Fibroblast of the aortic adventitia (primary cell): Measurements from ENCODE around the gene CTPS1. TPM values are rescaled to one million over a fixed set of nuclear protein-coding genes. Genes with fewer than 3 reads are reported as not detected.

ENCODE experiments used
- DNase-seq: peaks from one replicate; pipeline ENCODE4 v3.0.0-alpha.2; 2010; ENCODE audit warnings: low read depth
- H3K4me3 ChIP-seq: 2 replicates; pipeline ENCODE4 v1.5.1; 2011; ENCODE audit warnings: low read depth, mild to moderate bottlenecking, control low read depth, low read length, moderate library complexity
- small RNA-seq: library from RNA; depleted of rRNA; stranded (forward); fragments of <200 nt; gene quantifications from one replicate; pipeline ENCODE3, GENCODE V24; 2012
- total RNA-seq: library from RNA; depleted of rRNA; stranded (reverse); fragments of >200 nt; gene quantifications from 2 replicates; pipeline ENCODE4 v1.2.3, GENCODE V29; 2012; ENCODE audit warnings: low replicate concordance
- TF ChIP-seq, protein P1 (sequence below): IDR thresholded peaks from 2 replicates; pipeline ENCODE4 v1.5.1; 2011; ENCODE audit warnings: mild to moderate bottlenecking, low read length, control low read depth, inconsistent platforms; ENCODE audit not compliant: insufficient read depth

Gene CTPS1
- total RNA-seq, 1 donor: 22.9 TPM

DNA sequence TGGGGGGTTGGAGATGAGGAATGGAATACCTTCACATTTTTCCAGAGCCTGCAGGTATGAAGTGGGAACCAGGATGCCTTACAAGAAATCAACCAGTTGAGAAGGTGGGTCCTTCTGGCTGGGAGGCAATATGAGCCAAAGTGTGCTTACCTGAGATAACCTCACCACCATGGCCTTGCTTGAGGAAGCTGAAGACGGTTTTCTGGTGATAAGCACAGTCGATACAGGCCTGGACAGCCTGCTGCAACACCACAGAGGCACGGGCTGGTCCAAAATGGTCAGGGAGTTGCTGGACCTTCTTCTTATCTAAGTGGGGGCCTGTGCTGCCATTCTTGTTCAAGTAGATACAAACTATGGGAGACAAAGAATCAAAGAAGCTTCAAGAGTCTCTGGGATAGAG lies 69.0 kb downstream of the CTPS1 start:
- no peak for DNase-seq
- no peak overlapping the region for H3K4me3 ChIP-seq
- TF ChIP-seq, protein P1, sequence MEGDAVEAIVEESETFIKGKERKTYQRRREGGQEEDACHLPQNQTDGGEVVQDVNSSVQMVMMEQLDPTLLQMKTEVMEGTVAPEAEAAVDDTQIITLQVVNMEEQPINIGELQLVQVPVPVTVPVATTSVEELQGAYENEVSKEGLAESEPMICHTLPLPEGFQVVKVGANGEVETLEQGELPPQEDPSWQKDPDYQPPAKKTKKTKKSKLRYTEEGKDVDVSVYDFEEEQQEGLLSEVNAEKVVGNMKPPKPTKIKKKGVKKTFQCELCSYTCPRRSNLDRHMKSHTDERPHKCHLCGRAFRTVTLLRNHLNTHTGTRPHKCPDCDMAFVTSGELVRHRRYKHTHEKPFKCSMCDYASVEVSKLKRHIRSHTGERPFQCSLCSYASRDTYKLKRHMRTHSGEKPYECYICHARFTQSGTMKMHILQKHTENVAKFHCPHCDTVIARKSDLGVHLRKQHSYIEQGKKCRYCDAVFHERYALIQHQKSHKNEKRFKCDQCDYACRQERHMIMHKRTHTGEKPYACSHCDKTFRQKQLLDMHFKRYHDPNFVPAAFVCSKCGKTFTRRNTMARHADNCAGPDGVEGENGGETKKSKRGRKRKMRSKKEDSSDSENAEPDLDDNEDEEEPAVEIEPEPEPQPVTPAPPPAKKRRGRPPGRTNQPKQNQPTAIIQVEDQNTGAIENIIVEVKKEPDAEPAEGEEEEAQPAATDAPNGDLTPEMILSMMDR: no peak

DNA sequence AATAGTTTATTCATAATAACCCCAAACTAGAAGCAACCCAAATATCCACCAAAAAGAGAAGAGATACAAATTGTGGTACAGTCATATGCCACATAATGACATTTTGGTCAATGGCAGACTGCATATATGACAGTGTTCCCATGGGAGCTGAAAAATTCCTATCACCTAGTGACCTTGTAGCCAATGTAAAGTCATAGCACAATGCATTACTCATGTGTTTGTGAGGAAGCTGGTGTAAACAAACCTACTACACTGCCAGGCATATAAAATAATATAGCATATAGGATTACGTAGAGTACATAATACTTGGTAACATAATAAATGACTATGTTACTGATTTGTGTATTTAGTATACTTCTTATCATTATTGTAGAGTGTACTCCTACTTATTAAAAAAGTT lies 71.5 kb downstream of the CTPS1 start:
- no peak for DNase-seq
- TF ChIP-seq, protein P1: no peak
- no peak overlapping the region for H3K4me3 ChIP-seq

DNA sequence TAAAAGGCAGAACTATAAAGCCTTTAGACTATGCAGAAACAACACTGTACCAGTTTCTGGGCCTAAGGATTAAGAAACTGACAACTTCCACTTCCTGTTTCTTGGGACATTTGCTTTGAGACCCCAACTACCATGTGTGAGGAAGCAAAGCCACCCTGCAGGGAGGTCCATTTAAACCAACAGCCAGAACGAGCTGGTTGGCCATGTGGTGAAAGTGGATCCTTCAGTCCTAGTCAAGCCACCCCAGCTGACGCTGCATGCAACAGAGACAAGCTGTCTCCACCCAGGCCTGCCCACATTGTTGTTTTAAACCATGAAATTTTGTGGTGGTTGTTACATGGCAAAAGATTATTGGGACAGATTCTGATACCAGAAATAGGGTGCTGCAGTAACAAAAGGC lies 73.8 kb downstream of the CTPS1 start:
- no peak for DNase-seq
- TF ChIP-seq, protein P1: no peak
- H3K4me3 ChIP-seq: no peak overlapping the region

DNA sequence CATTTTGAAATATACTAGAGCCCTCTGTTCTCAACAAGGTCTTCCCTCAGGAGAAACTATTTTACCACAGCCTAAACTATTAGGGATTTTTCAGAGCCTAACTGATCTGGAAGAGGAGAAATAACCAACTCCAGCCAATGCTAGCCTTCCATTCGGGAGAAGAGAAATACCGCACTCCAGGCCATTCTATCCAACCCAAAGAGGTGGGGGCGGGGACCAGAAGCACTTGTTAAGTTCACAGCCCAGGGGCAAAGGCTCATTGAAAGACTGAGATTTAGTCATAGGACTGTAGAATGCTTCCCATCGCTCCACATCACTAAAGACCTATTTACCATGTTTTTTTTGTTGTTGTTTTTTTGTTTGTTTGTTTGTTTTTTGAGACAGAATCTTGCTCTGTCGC lies 77.4 kb downstream of the CTPS1 start:
- TF ChIP-seq, protein P1: no peak
- DNase-seq: no peak
- no peak overlapping the region for H3K4me3 ChIP-seq

Small RNAs within 50 kb of the gene (small RNA-seq; reads per million reads assigned to genes)
- not detected for gene UBE2V1P8

Other genes starting within 250 kb of the CTPS1 start
- gene KCNQ4, start 195.9 kb upstream of the CTPS1 start, total RNA-seq: not detected in 2 replicates
- 3.5 and 3.6 TPM in 2 replicates for gene CITED4, start 117.3 kb upstream of the CTPS1 start, total RNA-seq
- gene SLFNL1, start 42.0 kb downstream of the CTPS1 start, total RNA-seq: 0.09 and 0.57 TPM in 2 replicates